Forelimb muscle (tissue), 1 donor: ENCODE measurements around the gene SCNN1A. TPM values are rescaled to one million over a fixed set of nuclear protein-coding genes. Genes with fewer than 3 reads are reported as not detected.

Experiments used
- DNase-seq: peaks from one replicate; pipeline ENCODE4 v3.0.0-alpha.2; 2013; ENCODE audit warnings: low read depth
- polyA plus RNA-seq: library from polyadenylated mRNA; unstranded; fragments of 120-200 nt; gene quantifications from one replicate; pipeline ENCODE4 v1.2.1, GENCODE V29; 2013; ENCODE audit not compliant: insufficient read length

SCNN1A gene
- polyA plus RNA-seq, 1 donor, result not detected

- no peak for DNase-seq
Measured at GRCh38 chr12:6318440-6318879, 56.9 kb downstream of the SCNN1A start.

- DNase-seq, result no peak
Measured at GRCh38 chr12:6317693-6318439, 57.5 kb downstream of the SCNN1A start.

- DNase-seq, result no peak
Measured at GRCh38 chr12:6316921-6317692, 58.3 kb downstream of the SCNN1A start.

- no peak for DNase-seq
Measured at GRCh38 chr12:6315704-6316597, 59.4 kb downstream of the SCNN1A start.

GRCh38 chr12:6315184-6315583, 60.2 kb downstream of the SCNN1A start:
- DNase-seq, result no peak

GRCh38 chr12:6314776-6315175, 60.6 kb downstream of the SCNN1A start:
- DNase-seq, result no peak

- no peak for DNase-seq
Measured at GRCh38 chr12:6313326-6313940, 61.9 kb downstream of the SCNN1A start.

GRCh38 chr12:6312529-6313325, 62.6 kb downstream of the SCNN1A start:
- no peak for DNase-seq

GRCh38 chr12:6311822-6312528, 63.4 kb downstream of the SCNN1A start:
- DNase-seq, result no peak

- no peak for DNase-seq
Measured at GRCh38 chr12:6310771-6311610, 64.4 kb downstream of the SCNN1A start.

- DNase-seq, result no peak
Measured at GRCh38 chr12:6307529-6307928, 67.8 kb downstream of the SCNN1A start.

- no peak for DNase-seq
Measured at GRCh38 chr12:6306599-6307220, 68.7 kb downstream of the SCNN1A start.

GRCh38 chr12:6306151-6306550, 69.2 kb downstream of the SCNN1A start:
- DNase-seq, result no peak

- DNase-seq, result no peak
Measured at GRCh38 chr12:6303071-6303470, 72.3 kb downstream of the SCNN1A start.

GRCh38 chr12:6302621-6303020, 72.7 kb downstream of the SCNN1A start:
- no peak for DNase-seq

- no peak for DNase-seq
Measured at GRCh38 chr12:6301721-6302120, 73.6 kb downstream of the SCNN1A start.

- DNase-seq, result no peak
Measured at GRCh38 chr12:6297170-6297569, 78.2 kb downstream of the SCNN1A start.
